NCI-H2171 treated with DMSO at 0.1 percent for 48 hours (cell line): Measurements from ENCODE around the gene UFSP2.
"Not testable (repeated sequence)": the region's sequence is repeated elsewhere in the genome, so short reads cannot be mapped to it uniquely, and the experiment has no call there.

Source experiments
- DNase-seq: peaks from one replicate; lab custom pipeline; 2025; lab: John Stamatoyannopoulos, UW

Gene UFSP2

GRCh38 chr4:185384061-185384460 is 41.7 kb downstream of the UFSP2 start:
- no peak for DNase-seq

DNA sequence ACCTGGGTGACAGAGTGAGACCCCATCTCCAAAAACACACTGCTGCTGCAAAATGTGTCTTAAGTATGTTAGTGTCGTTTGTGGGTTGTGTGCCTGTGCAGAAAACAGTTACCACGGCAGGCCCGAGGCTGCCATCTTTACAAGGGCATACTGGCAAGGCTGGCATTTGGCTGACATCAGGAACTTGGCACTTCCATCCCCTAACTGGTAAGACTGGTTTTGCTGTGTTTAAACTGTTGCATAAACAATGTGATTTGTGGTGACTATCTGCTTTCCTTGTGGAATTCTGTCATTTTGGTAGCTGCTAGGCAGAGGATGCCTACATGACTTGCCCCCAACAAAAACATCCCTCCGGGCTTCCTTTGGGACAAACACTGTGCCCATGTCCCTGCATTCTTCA is 42.3 kb downstream of the UFSP2 start:
- no peak for DNase-seq

DNA sequence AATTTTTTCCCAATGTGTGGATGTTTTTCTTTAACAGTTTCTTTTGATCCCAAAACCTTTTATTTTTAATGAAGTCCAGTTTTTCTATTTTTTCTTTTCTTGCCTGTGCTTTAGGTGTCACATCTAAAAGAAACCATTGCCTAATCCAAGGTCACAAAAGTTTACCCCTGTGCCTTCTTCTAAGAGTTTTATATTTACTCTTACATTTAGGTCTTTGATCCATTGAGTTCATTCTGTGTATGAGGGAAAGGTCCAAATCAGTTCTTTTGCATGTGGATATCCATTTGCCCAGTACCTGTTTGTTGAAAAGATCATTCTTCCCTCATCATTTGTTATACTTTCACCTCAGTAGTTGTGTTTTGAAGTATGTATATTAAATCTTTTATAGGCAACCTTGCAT is 43.0 kb downstream of the UFSP2 start:
- DNase-seq = no peak

- DNase-seq = no peak
These were observed 44.2 kb downstream of the UFSP2 start for GRCh38 chr4:185381288-185382196.

GRCh38 chr4:185380320-185380719 is 45.4 kb downstream of the UFSP2 start:
- DNase-seq = no peak

DNA sequence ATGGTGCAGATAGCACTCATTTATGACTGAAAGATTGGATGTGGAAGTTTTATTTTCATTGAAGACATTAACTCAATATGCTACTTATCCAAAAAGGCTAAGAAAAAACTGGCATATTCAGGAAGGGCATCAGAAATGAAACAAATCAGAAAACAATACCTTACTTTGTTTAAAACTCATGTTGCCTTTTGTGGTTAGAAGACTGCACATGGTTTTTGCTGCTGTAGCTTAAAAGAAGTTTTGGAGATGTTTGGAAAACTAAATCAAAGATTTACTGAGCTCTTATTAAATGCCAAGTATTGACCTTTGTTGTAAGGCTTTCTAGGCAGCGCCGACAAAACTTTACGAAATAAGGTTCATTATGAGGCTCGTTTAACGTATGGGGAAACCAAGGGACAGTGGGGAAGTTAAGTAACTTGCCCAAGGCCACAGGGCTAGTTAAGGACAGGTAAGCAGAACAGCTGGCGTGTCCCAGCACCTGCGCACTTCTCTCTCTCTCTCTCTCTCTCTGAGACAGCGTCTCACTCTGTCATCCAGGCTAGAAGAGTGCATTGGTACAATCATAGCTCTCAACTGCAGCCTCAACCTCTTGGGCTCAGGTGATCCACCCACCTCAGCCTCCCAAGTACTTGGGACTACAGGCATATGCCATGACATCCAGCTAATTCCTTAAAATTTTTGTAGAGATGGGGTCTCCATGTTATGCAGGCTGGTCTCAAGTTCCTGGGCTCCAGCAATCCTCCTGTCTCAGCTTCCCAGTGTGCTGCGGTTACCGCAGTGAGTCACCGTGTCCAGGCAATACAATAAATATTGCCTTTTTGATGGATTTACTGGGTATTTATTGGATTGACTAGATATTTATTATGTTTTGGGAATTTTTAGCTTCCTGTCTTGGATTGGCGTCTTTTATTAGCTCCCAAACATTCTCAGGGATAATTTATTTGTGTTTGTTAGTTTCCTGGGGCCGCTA is 46.2 kb downstream of the UFSP2 start:
- DNase-seq = no peak

GRCh38 chr4:185378264-185378663 is 47.5 kb downstream of the UFSP2 start:
- no peak for DNase-seq

DNA sequence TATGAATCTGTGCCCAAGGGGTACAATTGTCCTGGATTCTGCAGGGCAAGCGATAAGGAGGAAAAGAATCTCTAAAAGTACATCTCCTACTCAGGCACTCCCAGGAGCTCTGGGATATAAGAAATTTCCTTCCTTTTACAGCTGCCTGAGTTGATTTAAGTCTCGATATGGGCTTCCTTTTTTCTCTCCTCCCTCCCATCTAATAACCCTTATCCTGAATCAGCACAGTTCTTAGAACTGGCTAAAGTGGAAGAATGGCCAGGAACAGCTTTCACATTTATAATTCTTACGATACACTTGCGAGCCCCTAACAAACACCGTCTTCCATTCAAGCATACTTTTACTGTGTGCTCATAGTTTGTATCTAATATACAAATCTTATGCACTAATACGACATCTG is 51.2 kb downstream of the UFSP2 start:
- DNase-seq = no peak

- DNase-seq = no peak
These were observed 51.7 kb downstream of the UFSP2 start for GRCh38 chr4:185374027-185374426.

DNA sequence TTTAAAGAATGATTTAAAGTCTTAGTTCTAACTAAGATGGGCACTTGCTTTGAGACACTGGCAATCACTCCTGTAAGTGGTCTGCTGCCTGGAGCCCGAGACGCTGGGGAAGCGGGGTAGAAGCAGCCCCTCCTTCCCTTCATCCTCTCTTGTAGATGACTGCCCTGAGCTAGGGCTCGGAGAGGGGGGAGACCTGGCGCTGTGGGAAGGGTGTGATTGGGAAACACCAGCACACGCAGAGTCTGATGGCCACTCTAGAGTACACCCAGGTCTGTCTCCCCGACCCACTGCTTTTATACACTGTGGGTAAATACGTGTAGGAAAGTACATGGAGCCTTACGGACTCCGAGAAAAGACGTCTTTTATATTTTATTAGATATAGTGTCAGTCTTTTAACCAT is 54.1 kb downstream of the UFSP2 start:
- DNase-seq = no peak

GRCh38 chr4:185370268-185370949 is 55.4 kb downstream of the UFSP2 start:
- DNase-seq = no peak

GRCh38 chr4:185369731-185370130 is 56.0 kb downstream of the UFSP2 start:
- DNase-seq = no peak

DNA sequence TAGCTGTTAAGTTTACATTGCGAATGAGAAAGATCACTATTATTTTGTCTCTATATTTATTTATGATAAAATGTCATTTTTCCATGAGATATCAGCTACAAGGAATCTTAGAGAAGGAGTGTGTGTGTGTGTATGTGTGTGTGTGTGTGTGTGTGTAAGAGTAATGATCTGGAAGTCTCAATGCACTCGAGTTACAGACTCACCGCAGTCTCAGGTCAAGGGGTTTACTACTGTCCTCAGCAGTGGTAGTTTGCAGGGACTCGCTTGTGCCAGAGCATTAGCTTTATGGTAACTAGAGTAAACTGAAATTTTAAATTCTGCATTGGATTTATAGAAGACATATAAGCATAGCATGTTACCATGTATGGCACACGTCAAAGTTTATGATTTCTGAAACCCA is 60.9 kb downstream of the UFSP2 start:
- DNase-seq = no peak

DNA sequence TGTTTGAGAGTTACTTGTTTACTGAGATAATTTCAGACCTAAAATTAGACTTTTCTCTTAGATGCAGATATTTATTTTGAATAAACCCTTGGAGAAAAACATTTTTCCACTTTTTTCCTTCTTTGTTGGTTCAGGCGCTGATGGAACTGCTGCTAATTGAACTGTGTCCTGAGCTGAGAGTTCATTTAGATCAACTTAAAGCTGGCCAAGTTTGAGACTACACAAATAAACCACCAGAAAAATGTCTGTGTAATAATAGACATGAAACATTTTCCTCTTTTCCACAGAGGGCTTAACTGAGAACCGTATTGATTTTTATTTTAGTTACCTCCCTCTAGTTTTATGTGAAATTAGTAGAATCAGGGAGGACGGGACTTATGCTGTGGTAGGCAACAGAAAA is 62.5 kb downstream of the UFSP2 start:
- DNase-seq = no peak

DNA sequence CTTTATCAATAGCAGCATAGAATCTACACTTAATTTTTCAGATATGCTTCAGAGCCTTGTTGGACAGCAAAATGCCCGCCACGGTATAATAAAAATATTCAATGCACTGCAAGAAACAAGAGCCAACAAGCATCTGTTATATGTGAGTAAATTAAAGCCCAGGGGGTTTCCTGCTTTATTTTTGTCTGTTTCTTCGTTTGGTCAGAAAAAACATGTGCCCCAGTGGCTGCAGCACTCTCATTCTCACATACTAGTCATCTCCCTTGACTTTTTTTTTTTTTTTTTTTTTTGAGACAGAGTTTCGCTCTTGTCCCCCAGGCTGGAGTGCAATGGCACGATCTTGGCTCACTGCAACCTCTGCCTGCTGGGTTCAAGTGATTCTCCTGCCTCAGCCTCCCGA is 63.2 kb downstream of the UFSP2 start:
- DNase-seq = not testable (repeated sequence)

DNA sequence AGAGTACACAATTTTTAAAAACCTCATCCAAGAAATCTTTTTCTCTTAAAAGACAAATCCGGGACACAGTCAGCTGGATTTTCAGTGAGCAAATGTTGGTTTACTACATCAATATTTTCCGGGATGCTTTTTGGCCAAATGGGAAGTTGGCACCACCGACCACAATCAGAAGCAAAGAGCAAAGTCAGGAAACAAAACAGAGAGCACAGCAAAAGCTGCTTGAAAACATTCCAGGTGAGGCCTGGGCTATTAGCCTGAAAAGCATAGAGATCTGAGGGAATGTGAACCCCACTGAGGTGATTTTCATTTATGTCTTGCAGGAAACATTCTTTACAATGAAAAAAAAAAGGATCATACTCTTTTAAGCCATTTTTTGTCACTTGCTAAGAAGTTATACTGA is 63.9 kb downstream of the UFSP2 start:
- DNase-seq = no peak

- DNase-seq = no peak
These were observed 65.9 kb downstream of the UFSP2 start for GRCh38 chr4:185359767-185360446.

- no peak for DNase-seq
These were observed 66.8 kb downstream of the UFSP2 start for GRCh38 chr4:185358959-185359358.

DNA sequence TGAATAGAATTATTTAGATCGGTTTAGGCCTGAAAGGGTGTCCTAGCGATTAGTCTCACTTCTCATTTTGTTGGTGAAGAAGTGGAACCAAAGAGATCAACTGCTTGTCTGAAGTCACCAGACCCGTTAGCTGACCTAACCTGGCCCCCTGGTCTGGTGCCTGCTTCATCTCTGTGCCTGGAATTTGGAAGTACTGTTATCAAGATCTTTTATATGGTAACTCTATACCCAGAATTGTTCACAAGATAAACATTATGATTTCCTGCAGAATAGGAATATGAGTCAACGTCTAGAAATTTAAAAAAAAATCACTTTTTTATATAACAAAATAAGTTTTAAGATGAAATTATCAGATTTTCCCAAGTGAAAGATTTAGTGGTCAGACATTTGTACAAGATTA is 67.2 kb downstream of the UFSP2 start:
- DNase-seq = no peak

GRCh38 chr4:185357733-185358440 is 67.9 kb downstream of the UFSP2 start:
- DNase-seq = no peak

DNA sequence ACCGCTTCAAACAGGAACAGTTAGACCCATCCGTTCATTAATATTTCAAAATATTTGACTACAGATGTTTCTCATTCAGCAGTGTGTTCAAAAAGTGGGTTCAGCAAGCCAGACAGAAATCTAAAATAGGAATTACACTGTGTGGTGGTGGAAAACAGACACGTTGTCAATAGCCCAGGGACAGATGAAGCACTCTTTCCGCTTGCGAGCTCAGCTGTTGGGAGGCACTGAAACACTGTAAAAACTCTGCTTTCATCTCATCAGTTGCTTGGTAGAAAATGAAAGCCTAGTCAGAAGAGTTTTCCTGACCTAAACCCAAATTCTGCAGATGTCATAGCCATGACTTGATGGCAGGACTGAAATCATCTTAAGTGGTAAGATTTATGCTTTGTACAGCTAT is 68.6 kb downstream of the UFSP2 start:
- DNase-seq = no peak
